Loucy (cell line): ENCODE data around the gene LBX1.
A peak's percentile ranks its signal among the peaks of the same experiment; 100 is the strongest.

Experiments
- H2AFZ ChIP-seq: fragments of 200-600 bp; sonication (generic); 2 replicates; pipeline ENCODE4 v1.6.0; 2016; ENCODE audit warnings: antibody characterized with exemption, mild to moderate bottlenecking, low read length, moderate library complexity
- H3F3A ChIP-seq: fragments of 200-600 bp; 2 replicates; pipeline ENCODE4 v1.6.0; 2016; ENCODE audit warnings: antibody characterized with exemption, low read depth, mild to moderate bottlenecking
- H3K27me3 ChIP-seq: fragments of 200-600 bp; sonication (generic); 2 replicates; pipeline ENCODE4 v1.6.1; 2014; ENCODE audit warnings: low read length, mild to moderate bottlenecking; ENCODE audit not compliant: insufficient read depth, poor library complexity, severe bottlenecking
- H3K36me3 ChIP-seq: fragments of 200-600 bp; sonication (generic); 2 replicates; pipeline ENCODE4 v1.6.1; 2016; ENCODE audit warnings: low read length; ENCODE audit not compliant: insufficient read depth
- H3K4me1 ChIP-seq: fragments of 200-600 bp; sonication (generic); 2 replicates; pipeline ENCODE4 v1.5.1; 2014; ENCODE audit warnings: low read length, mild to moderate bottlenecking; ENCODE audit not compliant: insufficient read depth, poor library complexity, severe bottlenecking
- H3K4me2 ChIP-seq: fragments of 200-600 bp; sonication (generic); 2 replicates; pipeline ENCODE4 v1.6.0; 2014; ENCODE audit warnings: antibody characterized with exemption, low read length, low read depth, mild to moderate bottlenecking; ENCODE audit not compliant: poor library complexity, severe bottlenecking
- H3K4me3 ChIP-seq: fragments of 200-600 bp; sonication (generic); 2 replicates; pipeline ENCODE4 v1.5.1; 2014; ENCODE audit warnings: low read length, mild to moderate bottlenecking, mixed read lengths; ENCODE audit not compliant: poor library complexity, severe bottlenecking
- H3K79me2 ChIP-seq: fragments of 200-600 bp; sonication (generic); 2 replicates; pipeline ENCODE4 v1.6.1; 2014; ENCODE audit warnings: low read length; ENCODE audit not compliant: insufficient read depth
- H3K9ac ChIP-seq: fragments of 200-600 bp; sonication (generic); 2 replicates; pipeline ENCODE4 v1.6.0; 2014; ENCODE audit warnings: mild to moderate bottlenecking, low read depth, low read length, moderate library complexity; ENCODE audit not compliant: poor library complexity, severe bottlenecking
- H3K9me2 ChIP-seq: fragments of 200-600 bp; sonication (generic); replicated peaks from 2 replicates; pipeline ENCODE4 v1.6.1; 2016; ENCODE audit warnings: low read depth, low read length, mixed read lengths
- H3K9me3 ChIP-seq: fragments of 200-600 bp; sonication (generic); 2 replicates; pipeline ENCODE4 v1.6.1; 2014; ENCODE audit warnings: mild to moderate bottlenecking, antibody characterized with exemption, low read length, low read depth; ENCODE audit not compliant: insufficient read depth
- H4K20me1 ChIP-seq: fragments of 200-600 bp; sonication (generic); 2 replicates; pipeline ENCODE4 v1.6.0; 2014; ENCODE audit warnings: antibody characterized with exemption, low read length, mild to moderate bottlenecking; ENCODE audit not compliant: insufficient read depth, poor library complexity, severe bottlenecking
- CTCF ChIP-seq: fragments of 200-600 bp; sonication (generic); conservative IDR thresholded peaks from 2 replicates; pipeline ENCODE4 v1.5.1; 2014; ENCODE audit warnings: mild to moderate bottlenecking, antibody characterized with exemption, low read length
- EZH2phosphoT487 ChIP-seq: fragments of 200-600 bp; IDR thresholded peaks from 2 replicates; pipeline ENCODE4 v1.6.1; 2018; ENCODE audit warnings: antibody characterized with exemption, mild to moderate bottlenecking, moderate library complexity, borderline replicate concordance

LBX1 gene

GRCh38 chr10:101216207-101217043 lies 12.8 kb downstream of the LBX1 start:
- Histone ChIP-seq H3K4me1 (no peaks in the 10 kb centered on the region), H3K9ac (no peak overlapping the region), H3F3A (no peaks in the 10 kb centered on the region), H3K36me3 (no peaks in the 10 kb centered on the region), H3K27me3 (no peaks in the 10 kb centered on the region), H4K20me1 (no peaks in the 10 kb centered on the region), H3K9me3 (no peaks in the 10 kb centered on the region), H3K4me3 (no peak overlapping the region), H3K4me2 (no peak overlapping the region), H3K79me2 (no peaks in the 10 kb centered on the region), H3K9me2 (no peaks in the 10 kb centered on the region), H2AFZ (no peak overlapping the region)
- no peak for TF ChIP-seq EZH2phosphoT487
- no peak for TF ChIP-seq CTCF

GRCh38 chr10:101215397-101216206 lies 13.7 kb downstream of the LBX1 start:
- Histone ChIP-seq H3K4me2 (no peak overlapping the region), H3K9me2 (no peaks in the 10 kb centered on the region), H3K4me1 (no peaks in the 10 kb centered on the region), H3K9me3 (no peaks in the 10 kb centered on the region), H3K4me3 (no peak overlapping the region), H3K27me3 (no peaks in the 10 kb centered on the region), H2AFZ (no peak overlapping the region), H4K20me1 (no peaks in the 10 kb centered on the region), H3F3A (no peaks in the 10 kb centered on the region), H3K9ac (no peak overlapping the region), H3K36me3 (no peaks in the 10 kb centered on the region), H3K79me2 (no peaks in the 10 kb centered on the region)
- no peak for TF ChIP-seq EZH2phosphoT487

GRCh38 chr10:101214446-101215396 lies 14.5 kb downstream of the LBX1 start:
- no peak overlapping the region for H3K9ac ChIP-seq
- no peaks in the 10 kb centered on the region for H3F3A ChIP-seq
- H3K9me3 ChIP-seq, result no peaks in the 10 kb centered on the region
- H2AFZ ChIP-seq, result peak overlapping the region; percentile 72; the same call in 1 of the 2 replicates
- H3K79me2 ChIP-seq, result no peaks in the 10 kb centered on the region
- no peaks in the 10 kb centered on the region for H3K36me3 ChIP-seq
- H4K20me1 ChIP-seq, result no peaks in the 10 kb centered on the region
- no peak overlapping the region for H3K4me3 ChIP-seq
- no peaks in the 10 kb centered on the region for H3K27me3 ChIP-seq
- TF ChIP-seq EZH2phosphoT487 (no peak), CTCF (peak; percentile 82)
- no peak overlapping the region for H3K4me2 ChIP-seq
- no peaks in the 10 kb centered on the region for H3K9me2 ChIP-seq
- no peaks in the 10 kb centered on the region for H3K4me1 ChIP-seq
